Uterus (tissue), 4 donors: ENCODE data around the gene PRUNE1. TPM values are rescaled to one million over a fixed set of nuclear protein-coding genes. Genes with fewer than 3 reads are reported as not detected.
A peak's percentile ranks its signal among the peaks of the same experiment; 100 is the strongest.

Experiments
- DNase-seq, 2 donors: peaks; one replicate each; pipeline ENCODE4 v3.0.0-alpha.2; 2019 to 2020
- H3K27ac ChIP-seq, 2 donors: fragments of 200-600 bp; sonication (generic); 1 replicate in 1 of 2; 2 replicates in 1 of 2; pipeline ENCODE4 v1.5.1; 2016 to 2018
- H3K27me3 ChIP-seq, 2 donors: fragments of 200-600 bp; sonication (generic); one replicate each; pipeline ENCODE4 v1.5.1; 2018 to 2019; ENCODE audit warnings: control low read depth in 1 of 2
- H3K36me3 ChIP-seq, 2 donors: fragments of 200-600 bp; sonication (generic); one replicate each; pipeline ENCODE4 v1.5.1; 2019; ENCODE audit warnings: control low read depth in 1 of 2
- H3K4me1 ChIP-seq, 2 donors: fragments of 200-600 bp; sonication (generic); one replicate each; pipeline ENCODE4 v1.5.1; 2018 to 2019; ENCODE audit warnings: control low read depth in 1 of 2
- H3K4me3 ChIP-seq, 2 donors: fragments of 200-600 bp; sonication (generic); 1 replicate in 1 of 2; 2 replicates in 1 of 2; pipeline ENCODE4 v1.5.1; 2018 to 2019; ENCODE audit warnings: mild to moderate bottlenecking in 1 of 2
- H3K9me3 ChIP-seq, 2 donors: fragments of 200-600 bp; sonication (generic); one replicate each; pipeline ENCODE4 v1.5.1; 2019; ENCODE audit warnings: control low read depth in 1 of 2
- POLR2A ChIP-seq, 2 donors: fragments of 450-650 bp; IDR thresholded peaks; one replicate each; pipeline ENCODE4 v1.6.1; 2016; ENCODE audit warnings: antibody characterized with exemption in 2 of 2, mild to moderate bottlenecking in 1 of 2, moderate library complexity in 1 of 2
- intact Hi-C: fragments of 100-400 bp; cut with DNase I; formaldehyde crosslinking; loops from one replicate; pipeline ENCODE4 v1.15.1; 2023; ENCODE audit warnings: low total_unique reads
- total RNA-seq, 4 donors: library from RNA; depleted of rRNA in 3 of 4; stranded (reverse); fragments of >200 nt in 3 of 4; gene quantifications; one replicate each; pipeline versions ENCODE4 v1.1.0 to v1.2.4, GENCODE V29; 2014 to 2023
- TF ChIP-seq, protein P1 (sequence below), 4 experiments: fragments of 200-600 bp in 2 of 4; fragments of 450-650 bp in 2 of 4; sonication (generic) in 2 of 4; IDR thresholded peaks; one replicate each; pipeline ENCODE4 v1.5.1; 2016 to 2019; ENCODE audit warnings: antibody characterized with exemption in 4 of 4, mild to moderate bottlenecking in 2 of 4, moderate library complexity in 1 of 4
- donor health status: DM: yes; HTN: yes; CAD: no.

PRUNE1 gene
- total RNA-seq, 4 donors from 2014 or later = 10.0 to 26.4 (median 20.1) TPM

- H3K27ac ChIP-seq = peak overlapping the region; percentile 90 to 93
- no peaks in the 10 kb centered on the region for H3K9me3 ChIP-seq
- intact Hi-C loops = no loop called here
- peak overlapping the region; percentile 54 to 71 for H3K4me3 ChIP-seq
- DNase-seq = no peak
- H3K36me3 ChIP-seq = no peaks in the 10 kb centered on the region
- H3K27me3 ChIP-seq = no peaks in the 10 kb centered on the region
- peaks cover 0 to 4% of the 10 kb centered on the region in 2 donors for H3K4me1 ChIP-seq
- TF ChIP-seq, protein P1, sequence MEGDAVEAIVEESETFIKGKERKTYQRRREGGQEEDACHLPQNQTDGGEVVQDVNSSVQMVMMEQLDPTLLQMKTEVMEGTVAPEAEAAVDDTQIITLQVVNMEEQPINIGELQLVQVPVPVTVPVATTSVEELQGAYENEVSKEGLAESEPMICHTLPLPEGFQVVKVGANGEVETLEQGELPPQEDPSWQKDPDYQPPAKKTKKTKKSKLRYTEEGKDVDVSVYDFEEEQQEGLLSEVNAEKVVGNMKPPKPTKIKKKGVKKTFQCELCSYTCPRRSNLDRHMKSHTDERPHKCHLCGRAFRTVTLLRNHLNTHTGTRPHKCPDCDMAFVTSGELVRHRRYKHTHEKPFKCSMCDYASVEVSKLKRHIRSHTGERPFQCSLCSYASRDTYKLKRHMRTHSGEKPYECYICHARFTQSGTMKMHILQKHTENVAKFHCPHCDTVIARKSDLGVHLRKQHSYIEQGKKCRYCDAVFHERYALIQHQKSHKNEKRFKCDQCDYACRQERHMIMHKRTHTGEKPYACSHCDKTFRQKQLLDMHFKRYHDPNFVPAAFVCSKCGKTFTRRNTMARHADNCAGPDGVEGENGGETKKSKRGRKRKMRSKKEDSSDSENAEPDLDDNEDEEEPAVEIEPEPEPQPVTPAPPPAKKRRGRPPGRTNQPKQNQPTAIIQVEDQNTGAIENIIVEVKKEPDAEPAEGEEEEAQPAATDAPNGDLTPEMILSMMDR (IDR thresholded peaks at IDR 0.05) = no peak
- no peak for TF ChIP-seq POLR2A (IDR thresholded peaks at IDR 0.05)
Observed at GRCh38 chr1:151005729-151006319, 2.4 kb upstream of the PRUNE1 start.

GRCh38 chr1:151006327-151007052 is 1.8 kb upstream of the PRUNE1 start, which contains the start of gene MINDY1:
Gene MINDY1 (minus strand): TSS chr1:151006902. CDS start chr1:151002617, 4,285 bp downstream.
- Histone ChIP-seq H3K4me1 (peaks cover 0 to 4% of the 10 kb centered on the region in 2 donors), H3K9me3 (no peaks in the 10 kb centered on the region), H3K36me3 (no peaks in the 10 kb centered on the region), H3K27ac (peak within 1 kb of the TSS; percentile 90 to 93), H3K4me3 (peak within 1 kb of the TSS; percentile 54 to 71), H3K27me3 (no peaks in the 10 kb centered on the region)
- TF ChIP-seq, protein P1 (IDR thresholded peaks at IDR 0.05) = peak; percentile 36 to 74 (median 67)
- TF ChIP-seq POLR2A (IDR thresholded peaks at IDR 0.05) = peak; percentile 61 to 72
- DNase-seq = peak; percentile 68 to 81
- intact Hi-C loops = no loop called here

DNA sequence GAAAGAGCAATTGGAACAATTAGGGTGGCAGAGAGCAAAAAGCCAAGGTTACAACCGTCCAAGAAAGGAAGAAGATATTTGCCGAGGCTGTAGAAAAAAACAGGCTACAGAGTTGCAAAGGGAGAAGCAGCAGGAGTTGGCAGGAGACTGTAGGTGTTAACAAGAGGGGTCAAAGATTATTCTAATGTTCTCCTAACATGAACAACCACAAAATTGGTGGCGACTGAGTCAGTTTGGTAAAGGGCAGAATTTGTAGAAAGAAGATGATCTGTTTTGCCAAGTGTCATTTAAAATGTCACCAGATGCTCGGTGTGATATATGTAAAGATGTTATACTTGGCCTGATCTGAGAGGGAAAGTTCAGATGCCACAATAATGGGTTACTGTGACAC is 401 bp upstream of the PRUNE1 start:
- Histone ChIP-seq H3K27ac (peak overlapping the region; percentile 90 to 93), H3K9me3 (no peaks in the 10 kb centered on the region), H3K36me3 (no peaks in the 10 kb centered on the region), H3K4me3 (peak overlapping the region; percentile 74 to 84), H3K27me3 (no peaks in the 10 kb centered on the region), H3K4me1 (no peaks in the 10 kb centered on the region)
- intact Hi-C loops = no loop called here
- TF ChIP-seq, protein P1 (IDR thresholded peaks at IDR 0.05) = no peak
- no peak for TF ChIP-seq POLR2A (IDR thresholded peaks at IDR 0.05)
- no peak for DNase-seq

DNA sequence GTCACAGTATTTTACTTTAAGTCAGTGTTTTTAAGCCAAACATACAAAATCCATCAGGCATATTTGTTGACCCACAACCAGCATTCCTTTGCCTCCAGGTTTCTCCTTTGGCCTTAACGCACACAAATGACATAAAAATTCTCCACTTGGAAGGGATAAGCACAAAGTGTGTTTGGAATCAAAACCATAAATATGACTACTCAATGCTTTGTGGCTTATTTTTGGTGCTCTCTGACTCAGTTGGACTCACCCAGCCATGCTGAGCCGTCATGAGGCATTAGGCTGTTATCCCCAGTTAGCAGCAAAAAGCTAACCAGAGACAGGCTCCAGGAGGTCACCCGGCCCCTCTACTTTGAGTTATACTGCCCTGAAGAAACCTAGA is 948 bp downstream of the PRUNE1 start:
- Histone ChIP-seq H3K27ac (peak overlapping the region; percentile 90 to 93), H3K4me3 (peak overlapping the region; percentile 74 to 84), H3K36me3 (no peaks in the 10 kb centered on the region), H3K4me1 (no peaks in the 10 kb centered on the region), H3K27me3 (no peaks in the 10 kb centered on the region), H3K9me3 (no peaks in the 10 kb centered on the region)
- DNase-seq = no peak
- intact Hi-C loops = no loop called here
- TF ChIP-seq, protein P1 (IDR thresholded peaks at IDR 0.05) = no peak
- TF ChIP-seq POLR2A (IDR thresholded peaks at IDR 0.05) = no peak

DNA sequence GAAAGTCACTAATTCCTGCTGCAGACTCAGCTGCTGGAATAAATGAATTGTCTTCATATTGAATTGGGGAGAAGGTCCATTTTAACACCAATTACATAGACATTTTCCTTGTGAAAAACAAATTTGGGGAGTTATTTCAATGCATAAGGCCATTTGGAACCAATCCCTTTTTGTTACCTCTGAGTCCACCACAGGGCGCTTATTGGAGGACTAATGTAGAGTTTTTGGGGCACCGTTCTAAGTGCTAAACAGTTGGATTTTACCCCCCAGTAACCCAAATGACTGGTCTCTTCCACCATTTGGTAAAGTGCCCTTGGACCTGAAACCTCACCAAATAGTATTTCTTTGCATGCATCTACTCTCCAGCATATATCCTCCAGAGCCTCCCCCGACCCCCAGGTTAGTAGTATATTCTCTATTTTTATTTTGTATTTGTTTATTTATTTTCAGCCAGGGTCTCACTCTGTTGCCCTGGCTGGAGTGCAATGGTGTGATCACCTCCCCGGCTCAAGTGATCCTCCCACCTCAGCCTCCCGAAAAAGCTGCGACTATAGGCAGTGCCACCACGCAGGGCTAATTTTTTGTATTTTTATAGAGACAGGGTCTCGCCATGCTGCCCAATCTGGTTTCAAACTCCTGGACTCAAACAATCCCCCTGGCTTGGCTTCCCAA is 1.6 kb downstream of the PRUNE1 start:
- Histone ChIP-seq H3K36me3 (no peaks in the 10 kb centered on the region), H3K27me3 (no peaks in the 10 kb centered on the region), H3K9me3 (no peaks in the 10 kb centered on the region), H3K4me3 (peak overlapping the region in 1 of 2 donors; percentile 74), H3K4me1 (no peaks in the 10 kb centered on the region), H3K27ac (peak overlapping the region in 1 of 2 donors; percentile 93)
- intact Hi-C loops = no loop called here
- no peak for DNase-seq
- no peak for TF ChIP-seq POLR2A (IDR thresholded peaks at IDR 0.05)
- TF ChIP-seq, protein P1 (IDR thresholded peaks at IDR 0.05) = no peak
